GM19452 (cell line): ENCODE data around the gene CDK19.
"Not testable (repeated sequence)": the region's sequence is repeated elsewhere in the genome, so short reads cannot be mapped to it uniquely, and the experiment has no call there.

Source experiments
- ATAC-seq: cut with Tn5 transposase; IDR thresholded peaks from one replicate; pipeline ENCODE4 v1.9.1; 2021; ENCODE audit not compliant: unreplicated experiment

The CDK19 gene

DNA sequence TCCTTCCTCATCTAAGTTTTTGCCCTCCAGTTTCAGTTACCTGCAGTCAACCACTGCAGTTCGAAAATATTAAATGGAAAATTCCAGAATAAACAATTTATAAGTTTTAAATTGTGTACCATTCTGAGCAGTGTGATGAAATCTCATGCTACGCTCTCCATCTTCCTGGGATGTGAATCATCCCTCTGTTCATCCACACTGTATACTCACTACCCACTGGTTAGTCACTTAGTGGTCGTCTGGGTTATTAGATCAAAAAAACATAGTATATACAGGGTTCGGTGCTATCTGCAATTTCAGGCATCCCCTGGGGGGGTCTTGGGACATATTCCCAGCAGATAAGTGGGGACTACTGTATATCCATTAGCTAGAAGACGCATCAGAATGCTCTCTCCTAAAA, 186.9 kb downstream of the CDK19 start:
- ATAC-seq, result no peak

- no peak for ATAC-seq
Observed at GRCh38 chr6:110626442-110626841, 188.8 kb downstream of the CDK19 start.

DNA sequence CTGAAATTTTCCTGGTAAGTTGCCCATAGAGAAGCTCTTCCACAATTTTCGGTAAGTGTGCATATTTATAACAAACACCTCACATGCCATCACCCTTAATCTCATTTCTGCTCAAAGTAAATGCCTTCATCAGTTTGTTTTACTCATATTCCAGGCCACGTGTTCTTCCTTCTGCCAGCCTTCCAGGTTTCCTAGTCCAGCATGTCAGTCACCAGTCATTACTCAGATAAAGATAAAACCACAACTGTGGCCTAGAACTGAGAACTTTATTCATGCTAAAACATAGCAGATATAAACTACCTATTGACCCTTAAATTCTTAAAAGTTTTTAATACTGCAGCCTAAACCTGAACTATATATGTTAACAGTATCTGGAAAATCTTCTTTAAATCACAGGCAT, 189.4 kb downstream of the CDK19 start:
- ATAC-seq, result no peak

DNA sequence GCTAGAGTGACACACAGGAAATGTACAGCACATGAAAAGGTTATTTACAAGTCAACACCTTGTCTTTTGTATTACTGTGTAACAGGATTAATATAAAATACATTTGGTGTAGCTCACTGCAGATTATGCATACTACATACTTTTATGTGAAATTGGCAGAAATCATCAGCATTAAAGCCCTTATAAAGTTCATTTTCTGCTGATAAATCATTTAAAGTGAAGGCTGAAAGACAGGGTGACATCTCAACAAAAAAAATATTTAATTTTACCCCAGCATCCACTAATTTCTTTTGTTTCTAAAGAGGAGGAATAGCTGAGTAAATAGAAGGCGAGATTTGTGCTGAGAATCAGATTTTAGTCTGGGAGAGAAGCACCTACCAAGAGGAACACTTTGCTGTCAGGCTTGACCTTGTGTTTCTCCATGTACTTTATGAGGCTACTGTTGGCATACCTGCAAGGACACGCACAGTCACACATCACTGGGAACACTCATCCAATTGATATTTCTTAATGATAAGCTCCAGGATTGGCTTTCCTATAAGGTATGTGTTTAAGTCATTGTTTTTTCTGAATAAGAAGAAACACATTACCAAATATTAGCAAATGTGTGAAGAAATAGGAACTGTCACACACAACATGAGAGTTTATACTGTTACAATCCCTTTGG, 192.2 kb downstream of the CDK19 start:
- ATAC-seq, result no peak

DNA sequence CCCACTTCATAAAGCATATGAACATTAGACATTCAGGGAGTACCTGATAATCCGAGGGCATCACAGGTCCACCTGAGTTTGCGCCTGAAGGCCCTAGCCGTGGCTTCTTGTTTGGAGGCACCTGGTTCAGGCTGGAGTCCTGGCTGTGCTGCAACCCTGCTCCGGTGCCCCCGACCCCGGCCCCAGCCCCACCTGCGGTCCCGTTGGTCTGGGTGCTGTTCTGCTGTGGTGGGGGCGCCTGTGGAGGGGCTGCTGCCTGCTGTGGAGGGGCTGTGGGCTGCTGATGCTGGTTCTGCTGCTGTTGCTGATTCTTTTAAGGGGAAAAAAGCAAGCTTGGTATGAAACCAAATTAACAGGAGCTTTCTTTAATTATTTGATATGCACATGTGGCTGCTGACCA, 194.2 kb downstream of the CDK19 start:
- ATAC-seq, result no peak

- ATAC-seq, result no peak
Observed at GRCh38 chr6:110620065-110620464, 195.2 kb downstream of the CDK19 start.

- ATAC-seq, result no peak
Observed at GRCh38 chr6:110619275-110619908, 195.9 kb downstream of the CDK19 start.

DNA sequence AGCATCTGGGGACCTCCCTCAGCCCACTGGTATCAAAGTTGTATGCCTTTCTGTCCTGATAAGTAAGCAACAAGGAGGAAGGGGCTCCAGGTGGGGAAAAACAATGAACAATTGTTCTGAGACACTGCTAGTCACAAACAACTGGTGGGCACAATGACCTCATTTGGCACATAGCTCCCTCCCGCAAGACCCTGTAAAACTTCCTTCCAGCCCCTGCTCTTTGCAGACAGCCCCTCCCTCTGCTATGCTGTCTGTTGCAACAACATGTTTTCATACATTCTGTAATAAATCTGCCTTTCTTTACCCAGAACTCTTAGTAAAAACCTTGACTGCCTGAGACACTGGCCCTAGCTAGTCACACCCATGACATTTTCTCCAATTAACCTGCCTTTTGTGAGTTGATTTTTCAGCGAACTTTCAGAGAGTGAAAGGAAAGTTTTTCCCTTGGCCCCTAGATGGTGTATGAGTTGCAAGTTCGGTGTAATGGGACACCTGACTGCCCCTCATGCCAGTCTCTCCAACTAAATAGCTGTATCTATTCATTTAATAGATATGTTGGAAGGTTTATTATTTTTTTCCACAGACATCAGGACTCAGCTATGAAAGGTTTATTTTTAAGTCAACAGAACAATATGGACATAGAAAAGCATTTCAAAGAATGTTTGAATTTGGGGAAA, 196.5 kb downstream of the CDK19 start:
- ATAC-seq, result no peak

DNA sequence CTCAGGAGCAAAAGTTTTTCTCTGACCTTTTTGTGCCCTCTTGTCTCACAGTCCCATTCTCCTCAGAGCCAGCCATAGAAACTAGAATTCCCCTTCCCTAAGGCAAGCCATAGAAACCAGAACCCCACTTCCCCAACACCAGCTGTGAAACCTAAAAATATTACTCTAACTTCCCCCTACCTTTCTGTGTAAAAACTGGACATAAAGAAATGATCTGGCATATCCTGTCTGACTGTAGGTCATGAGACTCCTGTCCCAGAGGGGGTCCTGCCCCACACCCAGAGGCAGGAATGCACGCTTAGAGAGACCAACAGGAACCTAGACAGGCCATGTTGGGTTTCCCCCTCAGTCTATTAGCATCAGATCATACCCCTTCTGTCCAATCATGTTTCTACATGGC, 198.2 kb downstream of the CDK19 start:
- ATAC-seq, result peak; percentile 78

GRCh38 chr6:110615722-110616121, 199.5 kb downstream of the CDK19 start:
- no peak for ATAC-seq

DNA sequence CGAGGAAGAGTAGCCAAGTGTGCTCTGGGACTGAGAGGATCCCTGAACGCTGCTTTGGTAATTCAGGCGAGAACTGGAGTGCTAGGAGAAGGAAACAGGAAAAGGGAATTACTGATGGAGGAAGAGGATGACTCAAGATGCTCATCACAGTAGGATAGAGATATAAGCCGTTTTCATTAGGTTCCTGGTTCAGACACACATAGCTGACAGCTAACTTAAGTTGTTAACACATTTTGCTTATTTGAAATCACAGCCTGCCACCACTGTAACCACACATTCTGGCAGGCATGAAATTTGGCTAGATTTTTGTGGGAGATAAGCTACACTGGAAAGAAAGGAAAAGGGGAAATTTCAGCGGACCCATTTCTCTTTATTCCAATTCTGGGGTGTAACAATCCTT, 200.7 kb downstream of the CDK19 start:
- no peak for ATAC-seq

- no peak for ATAC-seq
Observed at GRCh38 chr6:110614106-110614505, 201.2 kb downstream of the CDK19 start.

DNA sequence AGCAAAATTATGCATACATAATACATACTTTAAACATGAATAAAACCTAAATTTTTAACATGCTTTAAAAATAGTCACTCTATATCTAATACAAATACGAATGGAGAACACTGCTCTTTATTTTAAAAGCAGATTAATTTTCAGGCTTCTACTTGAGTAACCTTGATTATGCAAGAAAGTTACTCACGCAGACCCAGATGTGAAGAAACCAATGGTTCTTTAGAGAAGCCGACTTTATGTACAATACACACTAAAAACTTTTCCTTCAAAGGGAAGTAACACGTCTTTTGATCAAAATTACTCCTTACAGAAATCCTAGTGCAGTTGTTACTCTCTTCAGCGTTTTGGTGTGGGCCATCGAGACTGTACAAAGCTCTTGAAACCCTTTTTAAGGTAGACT, 201.9 kb downstream of the CDK19 start:
- no peak for ATAC-seq

DNA sequence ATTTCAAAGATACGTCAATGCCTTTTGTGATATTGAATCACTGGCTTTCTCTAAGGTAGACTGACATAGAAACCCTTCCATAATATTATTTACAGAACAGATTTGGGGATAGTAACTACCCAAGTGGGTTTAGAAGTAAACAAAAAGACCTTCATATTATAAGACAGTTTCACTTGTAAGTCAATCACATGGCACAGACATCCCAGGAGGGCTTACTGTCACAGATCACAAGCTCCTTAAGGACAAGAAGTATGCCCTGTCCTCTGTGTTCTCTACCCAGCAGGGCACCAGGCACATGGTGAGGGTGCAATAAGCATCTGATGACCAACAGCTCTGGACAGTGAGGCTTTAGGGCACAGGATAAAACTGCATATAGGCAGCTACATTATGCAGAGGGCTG, 203.0 kb downstream of the CDK19 start:
- ATAC-seq, result no peak

DNA sequence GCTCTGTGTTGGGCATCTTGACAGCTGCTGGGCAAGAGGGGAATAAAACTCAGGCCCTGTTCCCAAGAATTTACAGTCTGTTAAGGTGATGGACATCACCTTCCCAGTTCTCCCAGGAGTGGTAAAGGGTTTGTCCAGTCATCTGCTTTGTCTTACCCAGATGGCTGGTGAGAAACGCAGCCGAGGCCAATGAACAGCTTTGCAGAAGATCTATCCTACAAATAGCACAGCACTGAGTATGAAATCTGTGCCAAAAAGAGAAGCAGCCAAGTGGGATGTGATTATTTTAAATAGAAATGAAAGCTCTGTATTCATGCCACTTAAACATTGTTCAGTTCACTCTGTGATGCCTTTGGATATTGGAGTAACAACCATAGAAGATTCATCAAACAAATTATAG, 206.2 kb downstream of the CDK19 start:
- no peak for ATAC-seq

DNA sequence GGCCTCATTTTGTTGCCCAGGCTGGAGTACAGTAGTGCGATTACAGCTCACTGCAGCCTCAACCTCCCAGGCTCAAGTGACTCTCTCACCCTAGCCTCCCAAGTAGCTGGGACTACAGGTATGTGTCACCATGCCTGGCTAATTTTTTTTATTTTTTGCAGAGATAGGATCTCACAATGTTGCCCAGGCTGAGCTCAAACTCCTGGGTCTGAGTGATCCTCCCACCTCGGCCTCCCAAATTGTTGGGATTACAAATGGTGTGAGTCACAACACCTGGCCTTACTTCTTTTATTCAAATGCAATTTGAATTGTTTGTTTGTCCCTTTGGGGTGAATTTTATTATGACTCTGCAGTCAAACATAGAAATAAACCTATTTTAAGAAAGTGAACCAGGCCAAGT, 207.1 kb downstream of the CDK19 start:
- ATAC-seq, result no peak

DNA sequence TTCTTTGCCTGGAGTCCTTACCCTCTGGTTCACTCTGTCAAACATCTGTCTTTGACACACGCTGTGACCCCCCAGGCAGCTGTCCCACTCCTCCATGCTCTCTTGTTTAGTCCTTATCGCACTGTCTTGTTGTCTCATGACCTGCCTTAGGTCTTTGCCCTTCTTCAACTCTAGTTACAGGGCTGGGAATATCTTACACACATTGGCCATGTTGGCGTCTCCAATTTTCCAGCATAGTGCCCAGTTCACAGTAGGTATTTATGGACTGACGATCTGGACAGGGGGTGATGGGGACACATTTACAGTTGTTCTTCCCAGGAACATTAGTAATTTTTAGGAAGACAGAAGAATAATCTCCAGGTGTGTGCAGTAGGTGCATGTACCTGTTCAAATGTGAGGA, 209.1 kb downstream of the CDK19 start:
- no peak for ATAC-seq

DNA sequence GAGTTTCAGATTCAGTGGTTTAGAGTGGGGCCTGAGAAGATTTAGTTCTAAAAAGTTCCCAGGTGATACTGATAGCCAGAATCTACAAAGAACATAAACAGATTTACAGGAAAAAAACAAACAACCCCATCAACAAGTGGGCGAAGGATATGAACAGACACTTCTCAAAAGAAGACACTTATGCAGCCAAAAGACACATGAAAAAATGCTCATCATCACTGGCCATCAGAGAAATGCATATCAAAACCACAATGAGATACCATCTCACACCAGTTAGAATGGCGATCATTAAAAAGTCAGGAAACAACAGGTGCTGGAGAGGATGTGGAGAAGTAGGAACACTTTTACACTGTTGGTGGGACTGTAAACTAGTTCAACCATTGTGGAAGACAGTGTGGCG, 214.6 kb downstream of the CDK19 start:
- not testable (repeated sequence) for ATAC-seq

GRCh38 chr6:110597761-110598160, 217.5 kb downstream of the CDK19 start:
- ATAC-seq, result no peak

DNA sequence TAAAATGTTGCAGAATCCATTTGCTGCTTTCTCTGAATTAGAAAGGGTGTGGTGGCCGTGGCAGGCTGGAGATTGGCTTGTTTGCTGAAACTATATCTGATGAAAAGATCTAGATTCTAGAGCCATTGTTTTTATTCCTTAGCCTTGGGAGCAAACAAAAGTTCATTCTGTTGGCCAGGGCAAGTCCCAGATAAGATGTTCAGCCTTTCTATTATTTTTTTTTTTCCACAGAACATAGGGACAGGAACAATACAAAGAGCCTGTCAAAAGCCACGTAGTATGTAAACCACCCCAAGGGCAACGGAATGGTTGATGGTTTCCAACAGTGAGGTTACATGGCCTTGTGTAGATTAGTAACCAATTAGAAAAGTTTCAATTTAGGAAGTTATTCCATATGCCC, 218.9 kb downstream of the CDK19 start:
- ATAC-seq, result no peak

DNA sequence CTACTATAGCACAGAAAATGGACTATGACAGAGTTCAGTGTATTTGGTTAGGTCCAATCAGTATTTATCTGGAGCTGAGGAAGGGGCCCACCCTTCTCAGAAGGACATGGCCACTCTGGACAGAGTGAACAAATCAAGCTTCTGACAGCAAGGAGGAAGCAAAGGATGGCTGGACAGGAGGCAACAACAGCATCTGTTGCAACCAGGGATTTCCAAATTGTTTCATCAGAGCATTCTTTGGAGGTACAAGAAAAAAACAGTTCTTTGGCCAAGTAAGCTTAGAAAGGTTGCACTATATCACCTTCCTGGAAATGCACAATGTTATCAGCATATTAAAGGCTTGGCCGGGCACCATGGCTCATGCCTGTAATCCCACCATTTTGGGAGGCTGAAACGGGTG, 220.2 kb downstream of the CDK19 start:
- no peak for ATAC-seq

DNA sequence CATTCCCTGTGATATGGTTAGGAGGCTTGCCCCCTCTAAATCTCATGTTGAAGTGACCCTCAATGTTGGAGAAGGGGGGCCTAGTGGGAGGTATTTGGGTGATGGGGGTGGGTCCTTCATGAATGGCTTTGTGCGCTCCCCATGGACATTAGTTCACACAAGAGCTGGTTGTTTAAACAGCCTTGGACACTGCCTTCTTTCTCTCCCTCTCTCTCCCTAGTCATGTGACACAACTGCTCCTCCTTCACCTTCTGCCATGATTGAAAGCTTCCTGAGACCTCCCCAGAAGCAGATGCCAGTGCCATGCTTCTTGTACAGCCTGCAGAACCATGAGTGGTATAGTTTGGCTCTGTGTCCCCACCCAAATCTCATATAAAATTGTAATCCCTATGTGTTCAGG, 221.6 kb downstream of the CDK19 start:
- ATAC-seq, result no peak

GRCh38 chr6:110592765-110593164, 222.5 kb downstream of the CDK19 start:
- ATAC-seq, result no peak
